Measurements from ENCODE around the gene TMEM39A.

Gene TMEM39A

GRCh38 chr3:119396870-119397269, 66.5 kb downstream of the TMEM39A start:
- DNase-seq: no peak

- DNase-seq: no peak
Measured at GRCh38 chr3:119395923-119396358, 67.5 kb downstream of the TMEM39A start.

GRCh38 chr3:119388577-119388976, 74.8 kb downstream of the TMEM39A start:
- no peak for DNase-seq

- no peak for DNase-seq
Measured at GRCh38 chr3:119382134-119382533, 81.3 kb downstream of the TMEM39A start.

GRCh38 chr3:119380697-119381096, 82.7 kb downstream of the TMEM39A start:
- DNase-seq: no peak

Data from SHP77 treated with DMSO at 0.1 percent for 48 hours (cell line).